SK-MEL-5 (cell line): ENCODE results near the gene DDX24. TPM values are rescaled to one million over a fixed set of nuclear protein-coding genes. Genes with fewer than 3 reads are reported as not detected.
A peak's percentile ranks its signal among the peaks of the same experiment; 100 is the strongest.
"Not testable (repeated sequence)": the region's sequence is repeated elsewhere in the genome, so short reads cannot be mapped to it uniquely, and the experiment has no call there.

ENCODE experiments used
- DNase-seq: peaks from one replicate; pipeline ENCODE4 v3.0.0-alpha.2; 2016; ENCODE audit warnings: low read depth, low spot score
- in situ Hi-C: cut with HindIII; loops from 2 replicates; pipeline ENCODE4 v1.10.0; 2016; ENCODE audit warnings: low sequenced_read_pairs, high pct_unique_total_duplicates, low pct_unique_long_range_greater_than_20kb
- total RNA-seq: library from RNA; depleted of rRNA; stranded (reverse); fragments of >200 nt; shearing (Covaris generic); gene quantifications from 2 replicates; pipeline ENCODE4 v1.2.3, GENCODE V29; 2014

Gene DDX24
- total RNA-seq, 1 experiment from 2014 or later, result 237 TPM

DNA sequence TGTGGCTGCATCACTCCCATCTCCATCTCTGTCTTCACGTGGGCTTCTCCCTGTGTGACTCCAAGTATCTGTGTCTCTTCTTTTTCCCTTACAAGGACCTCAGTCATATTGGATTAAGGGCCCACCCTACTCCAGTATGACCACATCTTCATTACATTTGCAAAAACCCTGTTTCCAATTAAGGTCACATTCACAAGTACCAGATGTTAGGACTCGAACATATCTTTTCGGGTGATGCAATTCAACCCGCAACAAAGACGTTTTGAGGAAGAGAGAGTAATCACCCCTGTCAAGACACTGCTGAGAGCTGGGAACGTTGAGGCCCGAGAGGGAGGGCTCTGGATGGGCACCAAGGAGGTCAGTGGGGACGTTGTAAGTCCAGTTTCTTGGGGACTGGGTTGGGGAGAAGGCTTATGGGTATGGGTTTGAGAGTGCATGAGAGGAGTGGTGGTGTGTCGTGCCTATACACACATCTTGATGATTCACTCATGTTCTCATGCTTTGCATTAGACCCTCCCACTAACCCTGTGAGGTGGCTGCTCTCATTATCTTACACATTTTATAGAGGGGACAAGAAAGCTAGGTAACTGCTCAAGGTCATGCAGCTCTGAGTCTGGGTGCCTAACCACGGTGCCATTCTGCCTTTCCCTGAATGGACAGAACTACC, 17.5 kb upstream of the DDX24 start:
- in situ Hi-C loops, result no loop called here
- no peak for DNase-seq

DNA sequence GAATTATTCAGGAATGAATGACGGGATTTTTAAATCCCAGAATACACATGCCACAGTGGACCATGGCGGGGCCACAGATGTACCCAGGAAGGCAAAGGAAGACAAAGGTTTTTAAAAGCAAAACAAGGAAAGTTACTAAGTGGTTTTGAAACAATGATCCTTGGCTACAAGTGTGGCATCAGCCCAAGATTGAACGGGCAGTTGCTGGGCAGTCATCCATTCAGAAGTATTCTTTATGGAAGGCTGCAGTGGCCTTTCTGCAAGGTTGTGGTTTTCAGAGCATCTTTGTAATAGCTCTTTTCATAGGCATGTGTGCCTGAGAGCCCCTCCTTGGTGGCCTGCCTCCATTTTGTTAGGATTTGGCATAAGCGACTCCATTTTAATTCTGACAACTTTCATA, 16.1 kb upstream of the DDX24 start:
- DNase-seq, result no peak
- in situ Hi-C loops, result no loop called here

DNA sequence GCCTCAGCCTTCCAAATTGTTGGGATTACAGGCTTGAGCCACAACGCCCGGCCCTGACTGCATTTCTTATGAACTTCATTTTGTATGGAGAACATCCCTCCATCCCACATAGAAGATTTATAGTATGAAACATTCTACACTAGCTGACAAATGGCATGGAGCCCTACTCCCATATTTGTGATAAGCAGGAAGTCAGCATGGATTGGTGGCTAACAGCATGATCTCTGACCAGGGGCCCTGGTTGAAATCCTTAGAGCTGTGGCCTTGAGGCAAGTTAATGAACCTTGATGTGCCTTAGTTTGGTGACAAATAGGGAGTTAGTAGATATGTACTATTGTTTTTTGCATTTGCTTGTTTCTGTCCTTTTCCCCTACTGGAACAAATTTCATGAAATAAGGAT, 12.4 kb upstream of the DDX24 start:
- in situ Hi-C loops, result no loop called here

DNA sequence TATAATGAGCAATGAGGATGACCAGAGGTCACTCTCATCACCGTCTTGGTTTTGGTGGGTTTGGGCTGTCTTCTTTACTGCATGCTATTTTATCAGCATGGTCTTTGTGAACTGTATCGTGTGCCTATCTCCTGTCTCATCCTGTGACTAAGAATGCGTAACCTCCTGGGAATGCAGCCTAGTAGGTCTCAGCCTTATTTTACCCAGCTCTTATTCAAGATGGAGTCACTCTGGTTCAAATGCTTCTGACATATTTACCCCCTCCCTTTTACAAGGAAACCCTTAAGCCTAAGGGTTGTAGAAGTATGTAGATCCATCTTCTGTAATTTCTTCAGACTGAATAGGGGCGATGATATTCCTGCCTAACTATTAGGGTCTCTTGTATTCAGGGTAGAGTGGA, 8.5 kb upstream of the DDX24 start:
- DNase-seq, result no peak
- in situ Hi-C loops, result no loop called here

More for the DNA sequence above, 12.4 kb upstream of the DDX24 start:
- DNase-seq, result no peak

DNA sequence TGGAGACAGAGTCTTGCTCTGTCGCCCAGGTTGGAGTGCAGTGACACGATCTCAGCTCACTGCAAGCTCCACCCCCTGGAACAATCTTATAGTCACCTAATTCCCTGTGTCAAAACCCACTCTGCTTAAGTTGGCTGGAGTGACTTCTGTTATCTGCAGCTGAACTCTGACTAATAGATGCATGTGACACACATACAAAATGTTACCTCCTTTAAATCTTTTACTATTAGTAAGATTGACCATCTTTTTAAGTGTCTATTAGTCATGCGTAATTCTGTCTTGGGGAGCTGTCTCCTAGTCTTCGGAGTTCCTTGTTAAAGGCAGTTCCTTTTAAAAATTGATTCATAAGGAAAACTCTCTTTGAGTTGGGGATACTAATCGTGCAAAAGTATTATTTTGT, 7.5 kb upstream of the DDX24 start:
- no peak for DNase-seq
- in situ Hi-C loops, result no loop called here

DNA sequence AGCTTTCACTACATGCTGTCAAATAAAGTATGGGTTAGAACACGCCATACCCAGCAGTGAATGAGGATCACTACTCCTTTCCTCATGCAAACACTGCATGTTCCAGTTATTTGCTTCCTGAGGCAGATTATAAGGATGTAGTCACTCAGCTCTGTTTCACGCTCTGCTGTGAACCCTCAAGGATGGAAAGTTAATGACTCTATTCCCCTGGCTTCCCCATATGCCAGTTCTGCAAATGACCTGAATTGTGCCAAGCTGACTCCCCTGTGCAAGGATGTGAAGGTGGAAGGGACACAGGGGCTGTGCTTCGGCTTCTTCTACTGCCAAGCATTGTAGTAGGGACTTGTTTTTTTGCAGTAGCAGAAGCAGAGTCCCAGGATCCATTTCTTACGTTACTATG, 6.9 kb upstream of the DDX24 start:
- DNase-seq, result no peak
- in situ Hi-C loops, result no loop called here

DNA sequence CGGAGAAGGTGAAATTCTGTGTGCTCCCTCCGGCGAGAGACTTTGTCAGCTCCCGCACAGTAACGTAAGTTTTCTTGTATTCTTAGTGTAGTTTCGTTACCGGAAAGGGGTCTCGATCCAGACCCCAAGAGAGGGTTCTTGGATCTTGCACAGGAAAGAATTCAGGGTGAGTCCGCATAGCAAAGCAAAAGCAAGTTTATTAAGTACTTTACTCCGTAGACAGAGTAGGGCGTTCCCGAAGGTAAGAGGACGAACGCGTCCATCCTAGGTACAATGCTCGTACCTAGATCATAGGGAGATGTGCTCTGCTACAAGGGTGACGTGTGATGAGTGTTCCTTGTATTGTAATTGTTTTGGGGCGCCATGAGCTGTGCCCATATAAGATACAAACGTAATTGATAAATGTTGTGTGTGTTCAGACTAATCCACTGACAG, 401 bp upstream of the DDX24 start:
- DNase-seq, result no peak
- in situ Hi-C loops, result no loop called here

DNA sequence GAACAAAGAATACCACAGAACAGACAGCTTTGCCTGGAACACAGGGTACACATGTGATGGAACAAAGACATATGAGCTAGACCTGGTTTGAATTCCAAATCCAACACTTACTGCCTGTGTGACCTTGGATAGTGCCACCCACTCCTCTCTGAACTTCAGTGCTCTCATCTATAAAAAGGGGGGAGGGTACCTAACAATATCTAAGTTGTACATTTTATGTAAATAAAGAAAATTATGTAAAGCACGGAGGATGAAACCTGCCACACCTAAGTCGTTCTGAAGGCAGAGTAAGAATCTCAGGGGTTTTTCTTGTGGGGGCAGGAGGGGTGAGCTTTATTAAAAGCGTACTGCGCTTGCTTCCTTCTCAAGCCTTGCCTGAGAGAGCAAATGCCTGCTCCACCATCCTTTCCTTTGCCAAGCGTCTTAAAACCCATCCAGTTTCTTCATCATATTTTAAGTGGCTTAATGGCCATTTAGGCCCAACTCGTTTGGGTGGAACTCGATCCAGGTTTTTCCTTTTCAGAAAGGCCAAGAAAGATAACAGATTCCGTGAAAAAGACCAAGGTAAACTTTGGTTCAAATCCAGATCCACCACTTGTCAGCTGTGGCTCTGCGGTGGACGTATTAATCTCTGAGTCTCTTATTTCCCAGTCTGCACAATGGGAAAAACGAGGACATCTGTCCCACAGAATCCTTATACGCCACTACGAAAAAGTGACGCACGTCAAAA, 946 bp downstream of the DDX24 start:
- peak; percentile 48 for DNase-seq

DNA sequence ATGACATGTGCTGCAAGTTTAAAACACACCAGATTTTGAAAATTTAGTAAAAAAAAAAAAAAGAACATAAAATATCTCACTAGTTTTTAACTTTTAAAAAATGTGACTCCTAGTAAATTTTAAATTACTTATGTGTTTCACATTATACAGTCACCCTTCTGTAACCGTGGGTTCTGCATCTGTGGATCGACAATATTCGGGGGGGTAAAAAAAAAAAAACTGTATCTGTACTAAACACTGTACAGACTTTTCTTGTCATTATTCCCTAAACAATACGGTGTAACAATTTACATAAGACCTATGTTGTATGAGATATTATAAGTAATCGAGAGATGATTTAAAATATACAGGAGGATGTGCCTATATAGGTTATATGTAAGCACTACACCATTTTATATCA, 3.2 kb downstream of the DDX24 start:
- in situ Hi-C loops, result no loop called here
- DNase-seq, result no peak

More for the DNA sequence above, 946 bp downstream of the DDX24 start:
- in situ Hi-C loops, result no loop called here

DNA sequence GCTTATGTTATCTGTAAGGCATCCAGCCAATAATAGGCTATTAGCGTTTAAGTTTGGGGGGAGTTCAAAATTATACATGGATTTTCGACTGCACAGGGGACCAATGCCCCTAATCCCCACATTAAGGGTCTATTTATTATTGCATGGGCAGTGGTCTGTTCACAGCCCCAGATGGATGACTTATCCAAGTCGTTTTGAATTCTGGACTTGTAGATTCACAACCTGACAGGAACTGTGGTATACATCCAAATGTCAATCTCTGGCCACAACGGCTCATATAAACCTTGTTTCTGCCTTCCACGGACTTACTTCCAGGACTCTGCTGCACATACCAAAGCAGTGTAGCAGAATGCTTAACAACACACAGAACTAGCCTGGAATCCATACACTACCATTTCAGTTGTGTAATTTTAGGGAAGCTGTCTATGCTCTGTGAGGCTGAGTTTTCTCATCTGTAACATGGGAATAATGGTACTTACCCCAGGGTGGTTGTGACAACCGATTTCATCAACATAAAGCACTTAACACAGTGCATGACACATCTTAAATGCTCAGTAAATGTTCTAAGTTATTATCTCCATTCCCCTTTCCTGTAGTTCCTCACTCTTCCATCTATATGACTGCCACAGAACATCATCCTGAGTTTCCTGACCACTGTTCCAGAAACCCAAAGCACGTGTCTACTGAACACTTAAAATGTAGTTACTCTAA, 3.7 kb downstream of the DDX24 start:
- in situ Hi-C loops, result no loop called here
- DNase-seq, result no peak

DNA sequence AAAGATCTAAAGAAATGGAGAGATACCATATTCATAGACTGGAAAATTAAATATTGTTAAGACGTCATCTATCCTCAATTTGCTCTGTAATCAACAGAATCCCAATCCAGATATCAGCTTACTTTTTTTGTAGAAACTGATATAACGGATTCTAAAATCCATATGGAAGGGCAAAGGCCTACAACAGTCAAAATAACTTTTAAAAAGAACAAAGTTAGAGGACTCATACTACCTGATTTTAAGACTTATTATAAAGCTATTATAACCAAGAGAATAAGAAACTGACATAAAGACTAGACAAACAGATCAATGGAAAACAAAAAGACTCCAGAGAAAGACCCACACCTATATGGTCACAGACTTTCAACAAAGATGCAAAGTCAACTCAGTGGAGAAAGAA, 6.0 kb downstream of the DDX24 start:
- in situ Hi-C loops, result no loop called here
- no peak for DNase-seq

DNA sequence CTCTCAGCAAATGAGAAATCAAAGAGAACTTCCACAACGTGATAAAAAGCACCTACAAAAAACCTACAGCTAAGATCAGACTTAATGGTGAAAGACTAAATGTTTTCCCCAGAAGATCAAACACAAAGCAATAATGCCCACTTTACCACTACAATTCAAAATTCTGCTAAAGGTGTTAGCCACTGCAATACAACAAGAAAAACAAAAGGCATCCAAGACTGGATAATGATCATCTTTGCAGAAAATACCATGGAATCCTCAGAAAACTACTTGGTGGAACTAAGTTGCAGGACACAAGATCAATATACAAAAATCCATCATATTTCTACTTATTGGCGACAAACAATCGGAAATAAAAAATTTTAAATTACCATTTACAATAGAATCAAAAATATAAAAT, 6.5 kb downstream of the DDX24 start:
- in situ Hi-C loops, result no loop called here
- DNase-seq, result no peak

DNA sequence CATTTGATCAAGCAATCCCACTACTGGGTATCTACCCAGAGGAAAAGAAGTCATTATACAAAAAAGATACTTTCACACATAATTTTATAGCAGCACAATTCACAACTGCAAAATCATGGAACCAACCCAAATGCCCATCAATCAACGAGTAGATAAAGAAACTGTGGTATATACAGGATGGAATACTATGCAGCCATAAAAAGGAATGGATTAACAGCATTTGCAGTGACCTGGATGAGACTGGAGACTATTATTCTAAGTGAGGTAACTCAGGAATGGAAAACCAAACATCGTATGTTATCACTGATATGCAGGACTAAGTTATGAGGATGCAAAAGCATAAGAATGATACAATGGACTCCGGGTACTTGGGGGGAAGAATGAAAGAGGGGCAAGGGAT, 8.9 kb downstream of the DDX24 start:
- in situ Hi-C loops, DNase-seq: not testable (repeated sequence)

DNA sequence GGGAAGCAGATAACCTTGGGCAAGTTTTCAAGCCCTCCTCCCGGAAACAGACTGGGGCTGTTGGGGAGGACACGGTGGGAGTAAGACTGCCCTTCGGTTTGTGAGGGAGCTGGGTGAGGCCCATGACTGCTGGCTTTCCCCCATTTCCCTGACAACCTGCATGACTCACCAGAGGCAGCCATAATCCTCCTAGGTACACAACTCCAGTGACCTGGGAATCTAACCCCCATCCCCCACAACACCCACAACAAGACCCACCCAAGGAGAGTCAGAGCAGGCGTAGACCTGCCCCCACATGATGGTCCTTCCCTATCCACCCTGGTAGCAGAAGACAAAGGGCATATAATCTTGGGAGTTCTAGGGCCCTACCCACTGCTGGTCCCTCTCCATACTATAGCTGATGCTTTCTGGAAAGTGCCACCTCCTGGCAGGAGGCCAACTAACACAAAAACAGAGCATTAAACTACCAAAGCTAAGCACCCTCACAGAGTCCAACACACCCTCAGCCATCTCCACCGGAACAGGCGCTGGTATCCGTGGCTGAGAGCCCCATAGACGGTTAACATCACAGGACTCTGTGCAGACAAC, 14.8 kb downstream of the DDX24 start:
- in situ Hi-C loops, result no loop called here
- no peak for DNase-seq

DNA sequence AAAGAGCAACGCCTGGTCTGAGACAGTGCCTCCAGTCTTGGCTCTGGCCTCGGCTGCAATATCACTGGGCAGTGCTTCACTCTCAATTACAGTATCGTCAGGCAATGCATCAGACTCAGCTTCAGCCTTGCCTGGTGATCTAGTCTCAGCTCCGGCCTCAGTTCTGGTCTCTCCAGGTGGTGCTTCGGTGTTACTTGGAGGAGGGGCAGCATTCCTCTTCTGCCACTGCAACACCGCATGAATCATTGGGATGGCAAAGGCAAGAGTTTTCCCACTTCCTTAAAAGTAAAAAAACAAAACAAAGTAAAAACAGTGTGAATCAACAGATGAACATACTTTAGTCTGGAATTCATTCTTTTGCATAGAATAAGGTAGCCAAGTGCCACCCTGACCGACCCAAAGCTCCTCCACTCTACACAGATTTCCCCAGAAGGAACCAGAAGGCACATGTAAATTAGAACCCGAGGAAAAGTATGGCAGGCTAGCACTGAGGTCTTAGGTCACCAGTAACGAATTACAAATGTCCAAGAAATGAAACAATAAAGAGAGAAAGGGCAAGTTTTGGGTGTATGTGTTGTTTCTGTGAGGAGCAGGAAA, 18.6 kb downstream of the DDX24 start:
- DNase-seq, result no peak
- in situ Hi-C loops, result no loop called here

DNA sequence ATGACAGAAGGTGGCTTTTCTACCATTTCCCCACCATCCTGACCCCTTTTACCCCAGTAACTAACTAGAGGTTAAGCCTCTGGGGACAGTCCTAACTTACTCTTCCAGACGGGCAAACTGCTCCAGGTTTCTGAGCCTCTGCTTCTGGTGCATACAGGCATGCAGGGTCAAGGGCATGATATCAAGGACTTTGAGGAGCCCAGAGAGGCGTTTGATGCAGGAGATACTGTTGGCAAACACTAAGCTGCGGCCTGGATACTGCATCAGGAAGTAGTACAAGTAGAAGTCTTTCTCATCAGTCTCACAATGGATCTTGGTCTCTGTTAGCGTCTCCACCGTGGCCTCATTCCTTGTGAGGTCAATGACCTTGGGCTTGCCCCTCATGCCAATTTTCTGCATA, 21.0 kb downstream of the DDX24 start:
- in situ Hi-C loops, result no loop called here

DNA sequence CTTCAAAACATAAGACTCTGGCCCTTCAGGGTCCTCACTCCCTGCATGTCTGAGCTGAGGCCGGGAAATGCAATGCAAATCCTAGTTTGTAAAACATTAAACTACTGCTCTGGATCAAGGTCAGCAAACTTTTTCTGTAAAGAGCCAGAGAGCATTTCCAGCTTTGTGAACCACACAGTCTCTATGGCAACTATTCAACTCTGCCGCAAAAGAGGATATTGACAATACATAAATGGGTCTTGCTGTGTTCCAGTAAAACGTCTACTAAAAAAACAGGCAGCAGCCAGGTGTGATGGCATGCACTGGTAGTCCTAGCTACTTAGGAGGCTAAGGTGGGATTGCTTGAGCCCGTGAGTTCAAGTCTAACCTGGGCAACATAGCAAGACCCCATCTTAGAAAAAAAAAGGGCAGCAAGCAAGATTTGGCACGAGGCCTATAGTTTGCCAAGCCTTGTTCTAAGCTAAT, 22.3 kb downstream of the DDX24 start:
- no peak for DNase-seq
- in situ Hi-C loops, result no loop called here

More for the DNA sequence above, 21.0 kb downstream of the DDX24 start:
- no peak for DNase-seq

DNA sequence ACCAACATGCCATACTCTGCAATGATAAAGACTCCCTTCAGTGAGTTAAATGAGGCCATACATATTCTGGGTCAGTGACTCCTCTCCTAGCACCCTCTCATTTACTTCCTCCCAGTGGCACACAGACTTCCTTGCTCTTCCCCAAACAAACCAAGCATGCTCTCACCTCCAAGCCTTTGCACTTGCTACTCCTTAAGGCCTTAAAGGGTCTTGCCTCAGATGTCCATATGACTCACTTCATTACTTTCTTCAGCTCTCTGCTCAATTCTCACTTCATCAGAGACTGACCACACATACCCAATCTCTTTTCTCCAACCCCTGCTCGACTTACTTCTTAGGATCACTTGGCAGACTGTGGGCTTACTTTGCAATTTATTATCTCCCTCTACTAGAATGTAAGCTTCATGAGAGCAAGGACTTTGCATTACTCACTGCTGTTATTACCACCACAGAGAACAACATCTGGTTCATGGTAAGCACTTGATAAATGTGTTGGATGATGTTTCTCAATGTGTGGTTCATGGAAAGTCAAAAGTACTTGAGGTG, 22.8 kb downstream of the DDX24 start:
- DNase-seq, result no peak
- in situ Hi-C loops, result no loop called here
